AG08396 (cell line): ENCODE data around the gene GUCY1A2.

Experiments
- DNase-seq: peaks from one replicate; pipeline ENCODE4 v3.0.0; 2012; ENCODE audit warnings: low spot score, mixed read lengths

Gene GUCY1A2

DNA sequence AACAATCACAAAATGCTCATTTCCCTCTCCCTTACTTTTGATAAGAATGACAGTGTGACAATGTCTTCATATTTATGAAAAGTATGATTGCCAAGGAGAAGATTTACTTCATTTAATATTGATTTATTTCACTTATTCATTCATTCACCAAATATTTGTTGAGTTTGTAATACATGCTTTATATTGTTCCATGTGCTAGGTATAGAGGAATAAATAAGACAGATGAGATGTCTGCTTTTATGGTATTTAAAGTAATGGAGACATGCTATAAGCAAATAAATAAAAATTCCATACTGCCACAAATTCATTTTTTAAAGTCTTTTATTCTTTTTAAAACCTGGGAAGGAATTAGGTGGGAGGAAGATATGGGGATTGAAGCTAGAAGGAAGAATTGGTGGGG is 289.4 kb downstream of the GUCY1A2 start:
- DNase-seq, result no peak

- no peak for DNase-seq
Measured at GRCh38 chr11:106728379-106728778, 289.9 kb downstream of the GUCY1A2 start.

- no peak for DNase-seq
Measured at GRCh38 chr11:106727256-106727655, 291.0 kb downstream of the GUCY1A2 start.

- no peak for DNase-seq
Measured at GRCh38 chr11:106724293-106724892, 293.9 kb downstream of the GUCY1A2 start.

GRCh38 chr11:106723071-106723470 is 295.2 kb downstream of the GUCY1A2 start:
- DNase-seq, result no peak

- no peak for DNase-seq
Measured at GRCh38 chr11:106717222-106717621, 301.1 kb downstream of the GUCY1A2 start.

DNA sequence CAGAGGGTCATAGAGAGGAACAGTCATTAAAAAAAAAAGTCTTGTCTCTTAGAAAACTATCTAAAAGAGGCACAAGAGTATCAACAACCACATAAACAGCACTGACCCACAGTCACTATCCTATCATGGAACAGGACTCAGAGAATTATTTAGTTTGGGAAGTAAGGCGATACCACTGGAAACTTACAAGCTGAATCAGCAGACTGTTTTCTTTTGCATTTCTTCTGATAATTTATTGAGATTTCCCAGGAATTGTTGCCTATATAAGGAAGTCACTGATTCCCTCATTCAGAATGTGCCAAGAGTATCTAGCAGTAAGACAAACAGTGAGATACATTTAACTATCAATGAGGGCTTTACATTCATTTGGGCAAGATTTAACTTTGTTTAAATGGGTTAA is 304.1 kb downstream of the GUCY1A2 start:
- no peak for DNase-seq

GRCh38 chr11:106708348-106708747 is 309.9 kb downstream of the GUCY1A2 start:
- DNase-seq, result no peak

- DNase-seq, result no peak
Measured at GRCh38 chr11:106706355-106706754, 311.9 kb downstream of the GUCY1A2 start.

DNA sequence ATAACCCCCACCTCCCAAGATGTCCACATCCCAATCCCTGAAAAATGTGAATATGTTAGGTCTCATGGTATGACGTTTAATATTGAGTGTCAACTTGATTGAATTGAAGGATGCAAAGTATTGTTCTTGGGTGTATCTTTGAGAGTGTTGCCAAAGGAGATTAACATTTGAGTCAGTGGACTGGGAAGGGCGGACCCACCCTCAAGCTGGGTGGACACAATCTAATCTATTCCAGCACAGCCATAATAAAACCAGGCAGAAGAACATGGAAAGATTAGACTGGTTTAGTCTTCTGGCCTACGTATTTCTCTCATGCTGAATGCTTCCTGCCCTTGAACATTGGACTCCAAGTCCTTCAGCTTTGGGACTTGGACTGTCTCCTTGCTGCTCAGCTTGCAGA is 315.5 kb downstream of the GUCY1A2 start:
- no peak for DNase-seq

GRCh38 chr11:106697058-106697457 is 321.2 kb downstream of the GUCY1A2 start:
- no peak for DNase-seq

GRCh38 chr11:106695506-106695905 is 322.8 kb downstream of the GUCY1A2 start:
- DNase-seq, result no peak

DNA sequence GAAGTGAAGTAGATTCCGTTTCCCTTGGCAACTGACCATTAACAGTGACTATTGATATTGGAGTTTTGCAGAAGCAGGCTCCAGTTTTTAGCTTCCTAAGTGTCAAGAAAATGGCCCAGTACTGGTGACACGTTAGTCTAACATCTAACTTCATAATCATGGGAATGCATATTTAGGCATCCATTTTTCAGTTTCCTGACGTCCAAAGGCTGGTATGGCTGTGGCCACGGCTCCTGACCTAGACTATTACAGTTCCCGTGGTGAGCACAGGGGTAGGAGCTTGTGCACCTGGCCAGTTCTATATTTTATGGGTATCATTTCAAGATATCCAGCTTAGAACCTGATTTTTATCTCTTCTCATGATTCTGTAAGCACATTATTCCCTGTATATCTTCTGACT is 323.8 kb downstream of the GUCY1A2 start:
- no peak for DNase-seq

GRCh38 chr11:106691807-106692365 is 326.4 kb downstream of the GUCY1A2 start:
- no peak for DNase-seq

DNA sequence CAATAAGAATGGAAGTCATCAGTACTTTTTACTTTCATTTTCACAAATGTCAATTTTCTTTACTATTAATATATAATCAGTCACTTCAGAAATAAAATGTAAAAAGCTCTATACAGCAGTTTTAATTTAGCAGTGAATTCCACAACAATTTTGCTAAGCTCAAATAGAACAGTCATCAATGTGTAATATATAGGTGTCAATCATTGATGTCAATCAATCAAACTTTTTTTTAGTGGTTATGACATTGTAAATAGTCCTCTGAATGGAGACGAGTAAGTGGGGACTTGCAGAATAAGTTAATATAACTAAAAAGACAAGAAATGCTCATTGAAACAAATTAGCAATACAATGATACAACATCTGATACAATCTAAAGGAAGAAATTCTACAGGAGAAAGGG is 327.4 kb downstream of the GUCY1A2 start:
- DNase-seq, result no peak

DNA sequence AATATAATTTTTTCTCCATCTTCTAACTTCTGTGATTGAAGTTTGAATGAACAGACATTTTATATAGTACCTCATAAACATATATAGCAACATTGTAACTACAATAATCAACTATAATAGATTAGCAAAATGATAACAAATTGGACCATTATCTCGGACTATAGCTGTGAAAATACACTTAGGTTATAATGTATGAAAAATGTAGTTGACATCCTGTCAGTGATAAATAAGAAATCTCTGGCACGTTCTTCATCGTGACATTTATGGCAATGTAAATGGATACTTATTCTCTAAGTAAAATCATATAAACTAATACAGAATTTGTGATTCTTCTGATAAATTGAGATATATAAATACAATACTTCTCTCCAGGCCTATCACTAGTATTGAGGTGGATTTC is 333.3 kb downstream of the GUCY1A2 start:
- DNase-seq, result no peak

DNA sequence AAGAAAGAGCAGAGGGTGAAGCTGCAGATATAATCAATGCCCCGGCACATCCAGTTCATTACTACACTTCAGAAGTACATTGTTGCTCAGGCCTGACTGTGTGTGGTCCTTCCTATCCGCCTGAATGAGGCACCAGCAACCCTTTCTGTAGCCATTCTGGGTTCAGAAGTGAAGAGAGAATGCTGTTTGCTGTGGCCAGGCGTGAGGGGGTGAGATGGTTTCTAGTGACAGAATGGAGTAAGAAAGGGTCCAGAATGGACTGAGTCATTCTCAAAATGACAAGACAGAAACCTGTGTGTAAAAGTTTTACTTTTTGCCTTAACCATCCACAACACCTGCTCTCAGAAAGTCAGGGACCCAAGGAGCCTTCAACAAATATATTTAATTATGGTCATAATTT is 334.8 kb downstream of the GUCY1A2 start:
- DNase-seq, result no peak

DNA sequence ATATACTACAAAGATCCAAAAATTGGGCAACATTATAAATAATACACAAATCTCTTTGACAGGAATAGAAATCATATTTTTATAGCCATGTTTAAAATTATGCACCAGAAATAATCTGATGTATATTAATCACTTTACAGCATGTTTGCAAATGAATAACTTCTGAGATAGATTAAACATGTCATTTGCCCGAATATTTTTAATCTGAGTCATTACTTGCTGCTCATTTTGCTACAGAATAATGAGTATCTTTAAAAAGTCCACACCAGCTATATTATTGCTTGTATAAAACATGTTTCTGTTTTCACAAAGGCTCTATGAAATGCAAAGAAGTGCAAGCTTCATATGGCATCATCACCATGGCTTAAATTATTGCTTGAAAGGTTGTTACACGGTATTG is 336.8 kb downstream of the GUCY1A2 start:
- no peak for DNase-seq

GRCh38 chr11:106679581-106679980 is 338.7 kb downstream of the GUCY1A2 start:
- no peak for DNase-seq

DNA sequence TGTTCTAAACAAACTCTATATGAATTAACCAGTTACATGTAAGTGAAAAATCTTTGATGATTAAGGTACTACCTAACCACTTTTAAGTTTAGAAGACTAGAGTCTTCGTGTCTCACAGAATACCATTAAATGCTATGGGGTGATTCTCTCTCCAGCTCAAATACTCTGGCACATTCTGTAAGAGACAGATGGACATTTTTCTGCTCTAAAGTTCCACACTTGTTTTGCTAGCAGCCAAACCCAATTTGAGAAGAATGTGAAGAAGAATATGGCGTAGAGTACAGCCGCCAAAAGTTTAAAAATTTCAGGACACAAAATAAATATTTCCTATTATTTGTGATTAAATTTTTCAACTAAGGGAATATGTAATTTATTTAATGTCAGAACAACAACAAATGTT is 339.1 kb downstream of the GUCY1A2 start:
- DNase-seq, result no peak

DNA sequence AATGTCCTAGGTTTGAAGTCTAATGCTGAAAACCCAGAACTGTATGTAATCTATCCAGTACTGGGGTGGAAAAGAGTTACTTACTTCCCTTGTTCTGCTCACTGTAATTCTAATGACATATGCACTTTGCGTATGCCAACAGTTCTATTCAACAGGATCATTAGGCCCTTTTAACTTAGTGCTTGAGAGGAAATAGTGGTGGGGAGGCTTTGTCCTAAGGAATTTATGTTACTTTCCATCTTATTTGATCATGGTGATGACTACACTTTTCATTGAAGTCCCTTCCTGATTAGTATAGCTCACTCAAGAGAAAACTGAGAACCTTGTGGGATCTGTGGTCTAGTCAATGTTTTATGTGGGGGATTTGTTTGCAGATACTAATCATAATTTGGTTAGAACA is 348.2 kb downstream of the GUCY1A2 start:
- no peak for DNase-seq

DNA sequence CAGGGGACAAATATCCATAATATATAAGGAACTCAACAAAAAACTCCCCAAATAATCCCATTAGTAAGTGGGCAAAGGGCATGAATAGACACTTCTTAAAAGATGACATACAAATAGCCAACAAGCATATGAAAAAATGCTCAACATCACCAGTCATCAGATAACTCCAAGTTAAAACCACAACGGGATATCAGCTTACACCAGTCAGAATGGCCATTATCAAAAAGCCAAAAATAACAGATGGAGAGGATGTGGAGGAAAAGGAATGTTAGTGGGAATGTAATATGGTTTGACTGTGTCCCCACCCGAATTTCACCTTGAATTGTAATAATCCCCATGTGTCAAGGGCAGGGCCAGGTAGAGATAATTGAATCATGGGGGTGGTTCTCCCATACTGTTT is 350.1 kb downstream of the GUCY1A2 start:
- DNase-seq, result no peak

- DNase-seq, result no peak
Measured at GRCh38 chr11:106656646-106657045, 361.6 kb downstream of the GUCY1A2 start.

GRCh38 chr11:106644824-106645223 is 373.5 kb downstream of the GUCY1A2 start:
- DNase-seq, result no peak
